ENCODE results near the gene TAAR8.

- TF ChIP-seq CTCF (CRISPR knock-in tag; IDR thresholded peaks at IDR 0.05) (no peak), THRA (CRISPR knock-in tag; IDR thresholded peaks at IDR 0.05; ENCODE audit: borderline replicate concordance) (no peak), PBX3 (CRISPR knock-in tag; IDR thresholded peaks at IDR 0.05; ENCODE audit: borderline replicate concordance) (no peak), CREB1 (IDR thresholded peaks at IDR 0.05) (no peak), CREB1 (CRISPR knock-in tag; IDR thresholded peaks at IDR 0.05) (no peak)
These were observed 32.2 kb downstream of the TAAR8 start for GRCh38 chr6:132584698-132585097.

Measured in HepG2 (cell line).